DOHH2 (cell line): Measurements from ENCODE around the gene TACR2.

Source experiments
- H3F3A ChIP-seq: fragments of 200-600 bp; sonication (generic), shearing (Covaris generic); 2 replicates; pipeline ENCODE4 v1.6.0; 2016; ENCODE audit warnings: antibody characterized with exemption, mild to moderate bottlenecking; ENCODE audit not compliant: control insufficient read depth, insufficient read depth
- H3K27ac ChIP-seq: fragments of 200-600 bp; sonication (generic); 2 replicates; pipeline ENCODE4 v1.5.1; 2014; ENCODE audit warnings: low read depth, mild to moderate bottlenecking, low read length, moderate library complexity
- H3K27me3 ChIP-seq: fragments of 200-600 bp; sonication (generic); 2 replicates; pipeline ENCODE4 v1.6.1; 2014; ENCODE audit warnings: mild to moderate bottlenecking, low read length, mixed read lengths; ENCODE audit not compliant: control insufficient read depth
- H3K36me3 ChIP-seq: fragments of 200-600 bp; sonication (generic); 2 replicates; pipeline ENCODE4 v1.6.1; 2014; ENCODE audit warnings: mild to moderate bottlenecking, low read length, moderate library complexity, mixed read lengths; ENCODE audit not compliant: control insufficient read depth
- H3K4me1 ChIP-seq: fragments of 200-600 bp; sonication (generic); 2 replicates; pipeline ENCODE4 v1.6.1; 2014; ENCODE audit warnings: mild to moderate bottlenecking, low read length, mixed read lengths; ENCODE audit not compliant: control insufficient read depth
- H3K4me2 ChIP-seq: fragments of 200-600 bp; sonication (generic); 2 replicates; pipeline ENCODE4 v1.6.0; 2014; ENCODE audit warnings: mild to moderate bottlenecking, low read length, moderate library complexity
- H3K4me3 ChIP-seq: fragments of 200-600 bp; sonication (generic); 2 replicates; pipeline ENCODE4 v1.5.1; 2014; ENCODE audit warnings: mild to moderate bottlenecking, low read length, mixed read lengths
- H3K79me2 ChIP-seq: fragments of 200-600 bp; sonication (generic); 2 replicates; pipeline ENCODE4 v1.6.1; 2014; ENCODE audit warnings: mild to moderate bottlenecking, low read length, mixed read lengths; ENCODE audit not compliant: control insufficient read depth
- H3K9me2 ChIP-seq: fragments of 200-600 bp; sonication (generic); replicated peaks from 2 replicates; pipeline ENCODE4 v1.6.1; 2014; ENCODE audit warnings: mild to moderate bottlenecking, low read length, mixed read lengths; ENCODE audit not compliant: control insufficient read depth
- H3K9me3 ChIP-seq: fragments of 200-600 bp; sonication (generic); 2 replicates; pipeline ENCODE4 v1.6.1; 2014; ENCODE audit warnings: antibody characterized with exemption, low read length, mixed read lengths; ENCODE audit not compliant: control insufficient read depth, insufficient read depth
- H4K20me1 ChIP-seq: fragments of 200-600 bp; sonication (generic); 2 replicates; pipeline ENCODE4 v1.6.0; 2014; ENCODE audit warnings: low read depth, mild to moderate bottlenecking, antibody characterized with exemption, low read length, moderate library complexity; ENCODE audit not compliant: control insufficient read depth, insufficient read depth
- CTCF ChIP-seq: fragments of 200-600 bp; sonication (generic); IDR thresholded peaks from one replicate; pipeline ENCODE4 v1.5.1; 2014; ENCODE audit warnings: antibody characterized with exemption, mild to moderate bottlenecking, low read depth, low read length; ENCODE audit not compliant: poor library complexity, severe bottlenecking
- EZH2phosphoT487 ChIP-seq: fragments of 200-600 bp; sonication (generic); IDR thresholded peaks from 2 replicates; pipeline ENCODE4 v1.6.1; 2017; ENCODE audit warnings: borderline replicate concordance, mild to moderate bottlenecking, antibody characterized with exemption, low read length, moderate library complexity, mixed read lengths

TACR2 gene

GRCh38 chr10:69414036-69415018 lies 2.4 kb downstream of the TACR2 start:
- H3K4me3 ChIP-seq, result no peak overlapping the region
- no peaks in the 10 kb centered on the region for H3F3A ChIP-seq
- H3K9me2 ChIP-seq, result no peaks in the 10 kb centered on the region
- no peak overlapping the region for H3K27ac ChIP-seq
- no peaks in the 10 kb centered on the region for H4K20me1 ChIP-seq
- H3K4me2 ChIP-seq, result no peak overlapping the region
- H3K36me3 ChIP-seq, result no peaks in the 10 kb centered on the region
- peaks cover 8% of the 10 kb centered on the region for H3K4me1 ChIP-seq
- no peaks in the 10 kb centered on the region for H3K79me2 ChIP-seq
- 0 out of 2 replicates have a peak, but pooled peaks cover 8% of the 10 kb centered on the region for H3K27me3 ChIP-seq
- H3K9me3 ChIP-seq, result no peaks in the 10 kb centered on the region
- no peak for TF ChIP-seq EZH2phosphoT487
- TF ChIP-seq CTCF, result no peak

GRCh38 chr10:69413221-69413865 lies 3.4 kb downstream of the TACR2 start:
- Histone ChIP-seq H3F3A (no peaks in the 10 kb centered on the region), H3K27ac (no peak overlapping the region), H3K4me1 (peaks cover 15% of the 10 kb centered on the region), H3K36me3 (no peaks in the 10 kb centered on the region), H3K4me2 (0 out of 2 replicates have a peak overlapping the region, but pooled peaks have one; percentile 16), H3K27me3 (0 out of 2 replicates have a peak, but pooled peaks cover 7% of the 10 kb centered on the region), H3K9me2 (no peaks in the 10 kb centered on the region), H4K20me1 (no peaks in the 10 kb centered on the region), H3K79me2 (no peaks in the 10 kb centered on the region), H3K4me3 (no peak overlapping the region), H3K9me3 (no peaks in the 10 kb centered on the region)
- TF ChIP-seq EZH2phosphoT487, result no peak
- peak; percentile 74 for TF ChIP-seq CTCF

- Histone ChIP-seq H4K20me1 (no peaks in the 10 kb centered on the region), H3K27me3 (no peaks in the 10 kb centered on the region), H3F3A (no peaks in the 10 kb centered on the region), H3K79me2 (no peaks in the 10 kb centered on the region), H3K9me2 (no peaks in the 10 kb centered on the region), H3K4me1 (peaks cover 22% of the 10 kb centered on the region), H3K9me3 (no peaks in the 10 kb centered on the region), H3K36me3 (no peaks in the 10 kb centered on the region), H3K27ac (no peak overlapping the region), H3K4me3 (no peak overlapping the region), H3K4me2 (no peak overlapping the region)
- TF ChIP-seq CTCF (no peak), EZH2phosphoT487 (no peak)
Observed at GRCh38 chr10:69412232-69412790, 4.4 kb downstream of the TACR2 start.
